IMR-90 (cell line): ENCODE data around the gene LRRC8B. TPM values are rescaled to one million over a fixed set of nuclear protein-coding genes. Genes with fewer than 3 reads are reported as not detected.

Experiments used
- ATAC-seq: fragments of 200-7000 bp; cut with Tn5 transposase; 2 replicates; pipeline ENCODE4 v1.9.1; 2020; ENCODE audit warnings: low read depth, mild to moderate bottlenecking, moderate library complexity
- BruUV-seq: library from RNA; stranded (reverse); fragments of 400-500 nt; replicated peaks from 2 replicates; lab custom pipeline; 2021; lab: Mats Ljungman, UMichigan
- CTCF ChIA-PET: fragments of 300-600 bp; formaldehyde crosslinking; extraction: SDS; loops from one replicate; lab custom pipeline; 2021; ENCODE audit warnings: antibody characterized with exemption; lab: Yijun Ruan, JAX
- POLR2A ChIA-PET: fragments of 300-600 bp; sonication (Branson Sonifier 250); formaldehyde crosslinking; loops from one replicate; lab custom pipeline; 2022; ENCODE audit warnings: antibody characterized with exemption; ENCODE audit not compliant: unreplicated experiment; lab: Charles Lee
- DNase-seq: peaks from one replicate; pipeline ENCODE4 v3.0.0; 2013
- H2AFZ ChIP-seq: replicated peaks from 2 replicates; pipeline ENCODE3; 2013; ENCODE audit warnings: low read length, mild to moderate bottlenecking; ENCODE audit not compliant: poor library complexity
- H2AK5ac ChIP-seq: 2 replicates; pipeline ENCODE4 v1.6.1; 2013; ENCODE audit warnings: low read depth, low read length, inconsistent platforms
- H2AK9ac ChIP-seq: replicated peaks from 2 replicates; pipeline ENCODE3; 2013; ENCODE audit warnings: mild to moderate bottlenecking, low read depth, low read length, moderate library complexity; ENCODE audit not compliant: poor library complexity
- H2BK120ac ChIP-seq: 2 replicates; pipeline ENCODE4 v1.6.1; 2013; ENCODE audit warnings: low read depth, low read length, inconsistent platforms
- H2BK15ac ChIP-seq: 3 replicates; pipeline ENCODE4 v1.6.1; 2013; ENCODE audit warnings: low read depth, low read length, inconsistent platforms
- H2BK20ac ChIP-seq: 2 replicates; pipeline ENCODE4 v1.6.1; 2013; ENCODE audit warnings: low read depth, mild to moderate bottlenecking, inconsistent platforms, low read length, moderate library complexity
- H2BK5ac ChIP-seq: 2 replicates; pipeline ENCODE4 v1.6.1; 2013; ENCODE audit warnings: mild to moderate bottlenecking, low read depth, low read length, inconsistent platforms; ENCODE audit not compliant: poor library complexity, severe bottlenecking
- H3K14ac ChIP-seq: replicated peaks from 2 replicates; pipeline ENCODE4 v1.6.1; 2013; ENCODE audit warnings: low read depth, low read length, inconsistent platforms
- H3K18ac ChIP-seq: 2 replicates; pipeline ENCODE4 v1.6.1; 2013; ENCODE audit warnings: low read depth, low read length, control low read depth
- H3K23ac ChIP-seq: 2 replicates; pipeline ENCODE4 v1.6.1; 2013; ENCODE audit warnings: low read depth, low read length, inconsistent platforms
- H3K27ac ChIP-seq: 2 replicates; pipeline ENCODE4 v1.5.1; 2013; ENCODE audit warnings: mild to moderate bottlenecking, control low read depth, low read length; ENCODE audit not compliant: insufficient read depth
- H3K27me3 ChIP-seq: 2 replicates; pipeline ENCODE4 v1.6.1; 2013; ENCODE audit warnings: low read length; ENCODE audit not compliant: control insufficient read depth, insufficient read depth
- H3K36me3 ChIP-seq: 2 replicates; pipeline ENCODE4 v1.6.1; 2013; ENCODE audit warnings: low read length, mixed read lengths; ENCODE audit not compliant: control insufficient read depth, insufficient read depth
- H3K4ac ChIP-seq: 2 replicates; pipeline ENCODE4 v1.6.1; 2013; ENCODE audit warnings: low read depth, low read length, inconsistent platforms
- H3K4me1 ChIP-seq: 2 replicates; pipeline ENCODE4 v1.6.1; 2013; ENCODE audit warnings: low read length, mixed read lengths; ENCODE audit not compliant: control insufficient read depth, insufficient read depth
- H3K4me2 ChIP-seq: 2 replicates; pipeline ENCODE4 v1.6.1; 2013; ENCODE audit warnings: low read depth, mild to moderate bottlenecking, control low read depth, low read length, moderate library complexity
- H3K4me3 ChIP-seq: 2 replicates; pipeline ENCODE4 v1.5.1; 2013; ENCODE audit warnings: low read depth, mild to moderate bottlenecking, control low read depth, low read length, moderate library complexity; ENCODE audit not compliant: insufficient read depth
- H3K56ac ChIP-seq: 2 replicates; pipeline ENCODE4 v1.6.1; 2013; ENCODE audit warnings: low read length, inconsistent platforms; ENCODE audit not compliant: insufficient read depth; ENCODE audit errors: extremely low read depth
- H3K79me1 ChIP-seq, 2 experiments: 2 replicates each; pipeline ENCODE4 v1.6.1; 2013; ENCODE audit warnings: low read length in 2 of 2, inconsistent platforms in 1 of 2, low read depth in 1 of 2
- H3K9ac ChIP-seq: 2 replicates; pipeline ENCODE4 v1.6.1; 2013; ENCODE audit warnings: low read depth, low read length, control low read depth
- H3K9me1 ChIP-seq: 2 replicates; pipeline ENCODE4 v1.6.1; 2013; ENCODE audit warnings: low read length, inconsistent platforms; ENCODE audit not compliant: insufficient read depth
- H3K9me3 ChIP-seq: 2 replicates; pipeline ENCODE4 v1.6.1; 2013; ENCODE audit warnings: low read length; ENCODE audit not compliant: control insufficient read depth, insufficient read depth
- H4K20me1 ChIP-seq: 2 replicates; pipeline ENCODE4 v1.6.1; 2013; ENCODE audit warnings: low read length, inconsistent platforms; ENCODE audit not compliant: insufficient read depth
- H4K5ac ChIP-seq: 2 replicates; pipeline ENCODE4 v1.6.1; 2013; ENCODE audit warnings: mild to moderate bottlenecking, low read depth, low read length, control low read depth
- H4K8ac ChIP-seq, 2 experiments: 2 replicates each; pipeline ENCODE4 v1.6.1; 2013; ENCODE audit warnings: low read depth in 2 of 2, low read length in 2 of 2, control low read depth in 1 of 2, inconsistent platforms in 1 of 2
- H4K91ac ChIP-seq: 2 replicates; pipeline ENCODE4 v1.6.1; 2013; ENCODE audit warnings: low read depth, low read length, inconsistent platforms; ENCODE audit not compliant: insufficient read depth
- BHLHE40 ChIP-seq: fragments of 150-350 bp; IDR thresholded peaks from 2 replicates; pipeline ENCODE4 v1.6.1; 2016; ENCODE audit warnings: mild to moderate bottlenecking, low read depth, low read length
- CEBPB ChIP-seq: IDR thresholded peaks from 2 replicates; pipeline ENCODE4 v1.6.1; 2012; ENCODE audit warnings: low read depth, low read length, improper control_type of control experiment
- CHD1 ChIP-seq: IDR thresholded peaks from 2 replicates; pipeline ENCODE4 v1.6.1; 2012; ENCODE audit warnings: low read depth, low read length, improper control_type of control experiment
- FOS ChIP-seq: fragments of 150-350 bp; IDR thresholded peaks from 2 replicates; pipeline ENCODE4 v1.6.1; 2016; ENCODE audit warnings: low read depth, low read length
- MAFK ChIP-seq: IDR thresholded peaks from 2 replicates; pipeline ENCODE4 v1.6.1; 2012; ENCODE audit warnings: low read depth, low read length, improper control_type of control experiment
- MAZ ChIP-seq: IDR thresholded peaks from 2 replicates; pipeline ENCODE4 v1.6.1; 2012; ENCODE audit warnings: low read depth, mild to moderate bottlenecking, low read length, improper control_type of control experiment, moderate library complexity, borderline replicate concordance
- MXI1 ChIP-seq: IDR thresholded peaks from 2 replicates; pipeline ENCODE4 v1.6.1; 2012; ENCODE audit warnings: low read depth, mild to moderate bottlenecking, low read length, moderate library complexity, borderline replicate concordance
- NFE2L2 ChIP-seq: fragments of 150-350 bp; IDR thresholded peaks from 2 replicates; pipeline ENCODE4 v1.6.1; 2016; ENCODE audit warnings: low read depth, mild to moderate bottlenecking, low read length
- POLR2A ChIP-seq: IDR thresholded peaks from 2 replicates; pipeline ENCODE4 v1.6.1; 2012; ENCODE audit warnings: mild to moderate bottlenecking, low read depth, low read length
- RAD21 ChIP-seq: IDR thresholded peaks from 2 replicates; pipeline ENCODE4 v1.6.1; 2012; ENCODE audit warnings: low read length, improper control_type of control experiment
- RCOR1 ChIP-seq: IDR thresholded peaks from 2 replicates; pipeline ENCODE4 v1.6.1; 2012; ENCODE audit warnings: mild to moderate bottlenecking, low read length, improper control_type of control experiment; ENCODE audit not compliant: insufficient replicate concordance
- RFX5 ChIP-seq: IDR thresholded peaks from 2 replicates; pipeline ENCODE4 v1.8.0; 2012; ENCODE audit warnings: low read depth, mild to moderate bottlenecking, low read length, moderate library complexity
- SMC3 ChIP-seq: fragments of 150-350 bp; IDR thresholded peaks from 2 replicates; pipeline ENCODE4 v1.6.1; 2016; ENCODE audit warnings: low read depth, mild to moderate bottlenecking, antibody characterized with exemption, low read length, moderate library complexity
- WGBS, 2 experiments: methylation state at CpG; one replicate each; pipeline versions ENCODE4 v1.1.5 to v1.1.7; 2013; ENCODE audit warnings: missing lambda C conversion rate in 2 of 2; ENCODE audit not compliant: insufficient read length in 1 of 2; ENCODE audit errors: extremely low coverage in 2 of 2; 5-methylcytosine and 5-hydroxymethylcytosine counted together
- dilution Hi-C: fragments of 300-500 bp; cut with HindIII; formaldehyde crosslinking; loops from one replicate; pipeline ENCODE4 v1.14.3; 2018; ENCODE audit warnings: low sequenced_read_pairs; ENCODE audit not compliant: unreplicated experiment
- in situ Hi-C: fragments of 300-500 bp; cut with MboI; formaldehyde crosslinking; loops from 3 replicates; pipeline ENCODE4 v1.14.3; 2019; ENCODE audit warnings: low sequenced_read_pairs, inconsistent platforms, mixed read lengths
- intact Hi-C: fragments of 100-400 bp; cut with micrococcal nuclease; formaldehyde crosslinking; loops from 2 replicates; pipeline ENCODE4 v1.10.0; 2022
- polyA plus RNA-seq, 3 experiments: library from polyadenylated mRNA; depleted of rRNA; stranded (reverse); fragments of >200 nt; gene quantifications; 2 replicates each; pipeline ENCODE4 v1.2.3, GENCODE V29; 2012; ENCODE audit warnings: low replicate concordance in 1 of 3
- total RNA-seq: library from RNA; depleted of rRNA; stranded (reverse); fragments of >200 nt; gene quantifications from 2 replicates; pipeline ENCODE4 v1.2.3, GENCODE V29; 2012
- TF ChIP-seq, protein P1 (sequence below): conservative IDR thresholded peaks from 2 replicates; pipeline ENCODE4 v1.5.1; 2012; ENCODE audit warnings: mild to moderate bottlenecking, low read depth, low read length, improper control_type of control experiment
- TF ChIP-seq, protein P2 (sequence below): fragments of 150-350 bp; IDR thresholded peaks from 2 replicates; pipeline ENCODE4 v1.6.1; 2016; ENCODE audit warnings: low read depth, mild to moderate bottlenecking, low read length, moderate library complexity, borderline replicate concordance

The LRRC8B gene
- total and polyA plus RNA-seq, 2 of the 4 experiments (the other 2 are of a cell fraction), result 0.74 to 1.8 TPM

DNA sequence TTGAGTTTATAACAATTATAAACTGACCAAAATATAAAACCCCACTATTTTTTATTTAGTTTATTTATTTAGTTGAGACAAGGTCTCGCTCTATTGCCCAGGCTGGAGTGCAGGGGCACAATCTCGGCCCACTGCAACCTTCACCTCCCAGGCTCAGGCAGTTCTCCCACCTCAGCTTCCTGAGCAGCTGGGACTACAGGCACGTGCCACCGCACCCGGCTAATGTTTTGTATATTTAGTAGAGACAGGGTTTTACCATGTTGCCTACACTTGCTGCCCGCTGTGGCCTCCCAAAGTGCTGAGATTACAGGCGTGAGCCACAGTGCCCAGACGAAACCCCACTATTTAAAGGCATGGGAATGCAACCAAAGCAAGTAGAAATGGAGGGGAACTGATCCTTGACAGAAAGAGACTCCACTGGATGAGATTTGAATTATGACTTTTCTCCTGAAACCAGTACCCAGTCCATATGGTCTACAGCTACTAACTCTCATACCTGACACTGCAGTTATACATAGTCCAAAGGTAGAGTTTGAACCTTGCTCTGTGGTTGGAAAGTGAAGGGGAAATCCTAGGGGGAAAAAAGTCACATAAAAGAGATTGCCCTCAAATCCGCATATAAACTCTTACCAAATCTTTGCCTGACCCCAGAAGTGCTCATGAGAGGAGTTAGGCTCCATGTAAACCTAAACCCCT, 119.6 kb downstream of the LRRC8B start:
- TF ChIP-seq MXI1 (no peak), SMC3 (no peak), NFE2L2 (no peak), CHD1 (no peak), RCOR1 (no peak), MAFK (no peak), RFX5 (no peak), POLR2A (no peak), CEBPB (no peak), RAD21 (no peak), MAZ (no peak), FOS (no peak), BHLHE40 (no peak)
- TF ChIP-seq, protein P1, sequence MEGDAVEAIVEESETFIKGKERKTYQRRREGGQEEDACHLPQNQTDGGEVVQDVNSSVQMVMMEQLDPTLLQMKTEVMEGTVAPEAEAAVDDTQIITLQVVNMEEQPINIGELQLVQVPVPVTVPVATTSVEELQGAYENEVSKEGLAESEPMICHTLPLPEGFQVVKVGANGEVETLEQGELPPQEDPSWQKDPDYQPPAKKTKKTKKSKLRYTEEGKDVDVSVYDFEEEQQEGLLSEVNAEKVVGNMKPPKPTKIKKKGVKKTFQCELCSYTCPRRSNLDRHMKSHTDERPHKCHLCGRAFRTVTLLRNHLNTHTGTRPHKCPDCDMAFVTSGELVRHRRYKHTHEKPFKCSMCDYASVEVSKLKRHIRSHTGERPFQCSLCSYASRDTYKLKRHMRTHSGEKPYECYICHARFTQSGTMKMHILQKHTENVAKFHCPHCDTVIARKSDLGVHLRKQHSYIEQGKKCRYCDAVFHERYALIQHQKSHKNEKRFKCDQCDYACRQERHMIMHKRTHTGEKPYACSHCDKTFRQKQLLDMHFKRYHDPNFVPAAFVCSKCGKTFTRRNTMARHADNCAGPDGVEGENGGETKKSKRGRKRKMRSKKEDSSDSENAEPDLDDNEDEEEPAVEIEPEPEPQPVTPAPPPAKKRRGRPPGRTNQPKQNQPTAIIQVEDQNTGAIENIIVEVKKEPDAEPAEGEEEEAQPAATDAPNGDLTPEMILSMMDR, result no peak
- TF ChIP-seq, protein P2, sequence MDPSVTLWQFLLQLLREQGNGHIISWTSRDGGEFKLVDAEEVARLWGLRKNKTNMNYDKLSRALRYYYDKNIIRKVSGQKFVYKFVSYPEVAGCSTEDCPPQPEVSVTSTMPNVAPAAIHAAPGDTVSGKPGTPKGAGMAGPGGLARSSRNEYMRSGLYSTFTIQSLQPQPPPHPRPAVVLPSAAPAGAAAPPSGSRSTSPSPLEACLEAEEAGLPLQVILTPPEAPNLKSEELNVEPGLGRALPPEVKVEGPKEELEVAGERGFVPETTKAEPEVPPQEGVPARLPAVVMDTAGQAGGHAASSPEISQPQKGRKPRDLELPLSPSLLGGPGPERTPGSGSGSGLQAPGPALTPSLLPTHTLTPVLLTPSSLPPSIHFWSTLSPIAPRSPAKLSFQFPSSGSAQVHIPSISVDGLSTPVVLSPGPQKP, result no peak
- ChIA-PET POLR2A (no interaction called here), CTCF (no interaction called here)
- Histone ChIP-seq H3K9me1 (peaks cover 3% of the 10 kb centered on the region; the same call in 1 of the 2 replicates), H2BK120ac (no peak overlapping the region), H3K4me3 (no peak overlapping the region), H3K79me1 (peaks cover 9 to 31% of the 10 kb centered on the region in 2 experiments), H4K8ac (no peak overlapping the region), H3K9ac (no peak overlapping the region), H3K27ac (no peak overlapping the region), H2AK9ac (no peak overlapping the region), H2AFZ (no peak overlapping the region), H3K56ac (no peak overlapping the region), H2BK5ac (no peak overlapping the region), H3K4me2 (no peak overlapping the region), H3K36me3 (no peaks in the 10 kb centered on the region), H3K4ac (no peak overlapping the region), H2BK20ac (no peak overlapping the region), H3K14ac (no peak overlapping the region), H4K5ac (peak overlapping the region; percentile 53; the same call in 1 of the 2 replicates), H4K20me1 (no peaks in the 10 kb centered on the region; the same call in none of the 2 replicates), H2AK5ac (no peak overlapping the region), H3K9me3 (no peaks in the 10 kb centered on the region), H3K18ac (no peak overlapping the region), H4K91ac (no peak overlapping the region), H3K4me1 (no peaks in the 10 kb centered on the region; the same call in 1 of the 2 replicates), H3K23ac (0 out of 2 replicates have a peak overlapping the region, but pooled peaks have one; percentile 24), H2BK15ac (no peak overlapping the region), H3K27me3 (no peaks in the 10 kb centered on the region)
- ATAC-seq, result no peak
- dilution Hi-C loops, result no loop called here
- no TSS peak for BruUV-seq
- intact Hi-C loops, result loop anchor here (10.0 kb wide), 1 partner anchor 1889 kb away; no protein-coding TSS in a partner anchor
- no CpG with 5 or more reads among the region's 9 CpGs for WGBS, 2 experiments
- in situ Hi-C loops, result no loop called here
- no peak for DNase-seq
